BE2C (cell line): ENCODE results near the gene CYRIA.

Experiments
- DNase-seq: peaks from one replicate; pipeline ENCODE4 v3.0.0-alpha.2; 2020
- H3K27me3 ChIP-seq: fragments of 250-450 bp; sonication (Bioruptor Pico); 2 replicates; pipeline ENCODE4 v1.5.1; 2020; ENCODE audit warnings: mild to moderate bottlenecking
- H3K36me3 ChIP-seq: fragments of 250-450 bp; sonication (Bioruptor Pico); 2 replicates; pipeline ENCODE4 v1.5.1; 2020; ENCODE audit warnings: mild to moderate bottlenecking
- H3K4me1 ChIP-seq: fragments of 250-450 bp; sonication (Bioruptor Pico); 2 replicates; pipeline ENCODE4 v1.5.1; 2020
- H3K4me3 ChIP-seq: 2 replicates; pipeline ENCODE4 v1.5.1; 2011; ENCODE audit warnings: low read depth, low read length
- H3K9me3 ChIP-seq: fragments of 250-450 bp; sonication (Bioruptor Pico); 2 replicates; pipeline ENCODE4 v1.5.1; 2020
- TF ChIP-seq, protein P1 (sequence below): IDR thresholded peaks from 2 replicates; pipeline ENCODE4 v1.5.1; 2012; ENCODE audit warnings: mild to moderate bottlenecking, low read depth, low read length

Gene CYRIA

DNA sequence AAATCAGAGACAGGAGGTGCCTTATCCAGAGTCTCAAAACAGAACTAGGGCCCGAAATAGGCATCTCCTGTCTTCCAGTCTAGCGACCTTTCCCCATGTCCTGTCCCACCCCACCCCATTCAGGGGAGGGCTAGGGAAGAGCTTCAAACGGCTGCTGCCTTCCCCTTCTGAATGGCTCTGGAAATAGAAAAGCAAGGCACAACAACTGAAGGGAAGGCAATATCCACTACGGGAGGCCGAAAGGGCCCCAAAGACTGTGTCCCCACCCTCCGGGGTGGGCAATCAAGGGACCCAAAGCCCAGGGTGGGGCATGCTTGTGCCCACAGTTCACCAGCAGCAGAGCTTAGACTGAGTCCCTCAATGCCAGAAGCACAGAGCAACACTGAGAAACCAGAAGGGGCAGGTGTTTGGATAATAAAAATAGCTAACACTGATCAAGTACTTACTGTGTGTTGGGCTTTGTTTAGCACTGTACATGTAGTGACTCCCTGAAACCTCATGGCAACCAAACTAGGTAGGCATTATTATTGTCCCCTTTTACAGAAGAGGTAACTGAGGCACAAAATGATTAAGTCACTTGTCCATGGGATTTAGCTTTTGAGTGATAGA, 38.5 kb downstream of the CYRIA start:
- no peaks in the 10 kb centered on the region for H3K36me3 ChIP-seq
- H3K9me3 ChIP-seq, result no peaks in the 10 kb centered on the region
- H3K27me3 ChIP-seq, result no peaks in the 10 kb centered on the region
- TF ChIP-seq, protein P1, sequence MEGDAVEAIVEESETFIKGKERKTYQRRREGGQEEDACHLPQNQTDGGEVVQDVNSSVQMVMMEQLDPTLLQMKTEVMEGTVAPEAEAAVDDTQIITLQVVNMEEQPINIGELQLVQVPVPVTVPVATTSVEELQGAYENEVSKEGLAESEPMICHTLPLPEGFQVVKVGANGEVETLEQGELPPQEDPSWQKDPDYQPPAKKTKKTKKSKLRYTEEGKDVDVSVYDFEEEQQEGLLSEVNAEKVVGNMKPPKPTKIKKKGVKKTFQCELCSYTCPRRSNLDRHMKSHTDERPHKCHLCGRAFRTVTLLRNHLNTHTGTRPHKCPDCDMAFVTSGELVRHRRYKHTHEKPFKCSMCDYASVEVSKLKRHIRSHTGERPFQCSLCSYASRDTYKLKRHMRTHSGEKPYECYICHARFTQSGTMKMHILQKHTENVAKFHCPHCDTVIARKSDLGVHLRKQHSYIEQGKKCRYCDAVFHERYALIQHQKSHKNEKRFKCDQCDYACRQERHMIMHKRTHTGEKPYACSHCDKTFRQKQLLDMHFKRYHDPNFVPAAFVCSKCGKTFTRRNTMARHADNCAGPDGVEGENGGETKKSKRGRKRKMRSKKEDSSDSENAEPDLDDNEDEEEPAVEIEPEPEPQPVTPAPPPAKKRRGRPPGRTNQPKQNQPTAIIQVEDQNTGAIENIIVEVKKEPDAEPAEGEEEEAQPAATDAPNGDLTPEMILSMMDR, result no peak
- no peak overlapping the region for H3K4me3 ChIP-seq
- H3K4me1 ChIP-seq, result no peaks in the 10 kb centered on the region
- DNase-seq, result no peak

DNA sequence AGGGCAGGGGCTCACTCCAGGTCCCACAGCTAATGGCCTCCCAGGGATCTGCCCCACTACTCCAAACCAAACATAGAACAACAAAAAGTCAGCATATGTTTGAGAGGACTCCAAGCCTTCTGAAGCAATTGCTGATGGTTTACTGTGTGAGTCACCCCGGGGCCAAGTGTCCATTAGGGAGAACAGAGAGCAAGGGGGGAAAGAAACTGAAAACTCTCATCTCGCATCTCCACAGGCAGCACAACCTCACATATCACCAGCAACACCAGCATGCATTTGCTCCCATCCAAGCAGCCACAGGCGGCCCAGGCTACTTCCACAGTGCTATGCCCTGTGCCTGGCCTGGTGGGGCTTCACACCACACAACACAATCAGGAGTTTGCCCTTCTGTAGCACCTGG, 39.1 kb downstream of the CYRIA start:
- Histone ChIP-seq H3K27me3 (no peaks in the 10 kb centered on the region), H3K4me3 (no peak overlapping the region), H3K36me3 (no peaks in the 10 kb centered on the region), H3K4me1 (no peaks in the 10 kb centered on the region), H3K9me3 (no peaks in the 10 kb centered on the region)
- DNase-seq, result no peak
- TF ChIP-seq, protein P1, result no peak

DNA sequence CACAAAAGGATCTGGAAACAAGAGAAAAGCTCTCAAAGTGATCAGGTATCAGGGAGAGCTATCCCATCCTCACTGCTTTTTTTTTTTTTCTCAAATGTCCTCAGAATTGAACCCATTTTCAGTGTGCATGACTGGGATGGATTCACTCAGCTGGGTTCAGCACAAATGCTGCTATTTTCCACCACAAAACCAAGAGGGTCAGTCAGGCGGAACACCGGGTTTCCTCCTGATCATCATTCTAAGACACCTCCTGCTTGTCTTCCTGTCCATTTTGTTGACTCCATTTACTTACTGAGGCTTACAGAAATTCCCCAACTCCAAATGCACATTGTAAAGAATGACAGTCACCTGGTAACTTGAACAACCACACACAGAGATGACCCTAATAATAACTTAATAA, 39.9 kb downstream of the CYRIA start:
- no peaks in the 10 kb centered on the region for H3K9me3 ChIP-seq
- TF ChIP-seq, protein P1, result no peak
- DNase-seq, result no peak
- no peaks in the 10 kb centered on the region for H3K4me1 ChIP-seq
- no peaks in the 10 kb centered on the region for H3K27me3 ChIP-seq
- no peaks in the 10 kb centered on the region for H3K36me3 ChIP-seq
- no peak overlapping the region for H3K4me3 ChIP-seq

DNA sequence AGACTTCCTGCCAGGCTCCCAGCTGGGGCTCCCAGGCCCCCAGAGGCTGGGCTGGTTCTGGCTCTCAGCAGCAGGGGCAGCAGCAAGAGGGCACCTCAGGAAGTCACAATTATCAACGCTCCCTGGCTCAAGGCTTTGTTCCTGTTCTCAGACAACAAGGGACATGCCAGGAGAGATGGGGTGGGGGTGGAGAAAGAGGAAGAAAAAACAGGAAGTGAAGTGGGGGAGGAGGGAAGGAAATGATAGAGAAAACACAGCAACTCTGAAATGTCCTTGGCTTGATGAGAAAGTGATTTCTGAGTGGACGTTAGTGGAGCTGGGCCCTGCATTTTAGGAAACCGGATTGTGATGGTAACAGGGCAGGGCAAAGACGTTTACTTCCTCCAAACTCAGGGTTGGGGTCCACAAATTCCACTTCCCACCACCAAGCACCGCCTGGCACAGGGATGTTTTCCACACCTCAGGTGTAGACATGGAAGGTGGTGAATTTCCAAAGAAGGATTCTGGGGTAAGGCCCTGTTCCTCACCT, 40.4 kb downstream of the CYRIA start:
- TF ChIP-seq, protein P1, result no peak
- no peaks in the 10 kb centered on the region for H3K9me3 ChIP-seq
- H3K4me1 ChIP-seq, result no peaks in the 10 kb centered on the region
- H3K36me3 ChIP-seq, result no peaks in the 10 kb centered on the region
- H3K4me3 ChIP-seq, result no peak overlapping the region
- no peak for DNase-seq
- H3K27me3 ChIP-seq, result no peaks in the 10 kb centered on the region

DNA sequence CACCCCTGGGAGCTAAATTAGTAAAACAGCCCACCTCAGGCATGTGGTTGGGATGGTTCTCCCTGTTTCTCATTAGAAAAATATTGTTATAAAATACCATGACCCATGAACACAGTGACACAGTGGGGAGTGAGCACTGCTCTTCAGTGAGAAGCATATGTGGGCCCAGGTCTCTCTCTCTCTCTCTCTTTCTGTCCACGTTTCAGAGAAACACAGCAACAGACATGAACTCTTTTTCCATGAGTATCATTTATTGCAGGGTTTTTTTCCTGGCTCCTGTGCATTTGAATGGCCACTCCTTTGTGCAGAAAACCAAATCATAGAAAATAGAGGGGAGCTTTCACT, 41.2 kb downstream of the CYRIA start:
- H3K27me3 ChIP-seq, result no peaks in the 10 kb centered on the region
- H3K4me1 ChIP-seq, result no peaks in the 10 kb centered on the region
- no peaks in the 10 kb centered on the region for H3K9me3 ChIP-seq
- H3K36me3 ChIP-seq, result no peaks in the 10 kb centered on the region
- TF ChIP-seq, protein P1, result no peak
- DNase-seq, result no peak
- no peak overlapping the region for H3K4me3 ChIP-seq

DNA sequence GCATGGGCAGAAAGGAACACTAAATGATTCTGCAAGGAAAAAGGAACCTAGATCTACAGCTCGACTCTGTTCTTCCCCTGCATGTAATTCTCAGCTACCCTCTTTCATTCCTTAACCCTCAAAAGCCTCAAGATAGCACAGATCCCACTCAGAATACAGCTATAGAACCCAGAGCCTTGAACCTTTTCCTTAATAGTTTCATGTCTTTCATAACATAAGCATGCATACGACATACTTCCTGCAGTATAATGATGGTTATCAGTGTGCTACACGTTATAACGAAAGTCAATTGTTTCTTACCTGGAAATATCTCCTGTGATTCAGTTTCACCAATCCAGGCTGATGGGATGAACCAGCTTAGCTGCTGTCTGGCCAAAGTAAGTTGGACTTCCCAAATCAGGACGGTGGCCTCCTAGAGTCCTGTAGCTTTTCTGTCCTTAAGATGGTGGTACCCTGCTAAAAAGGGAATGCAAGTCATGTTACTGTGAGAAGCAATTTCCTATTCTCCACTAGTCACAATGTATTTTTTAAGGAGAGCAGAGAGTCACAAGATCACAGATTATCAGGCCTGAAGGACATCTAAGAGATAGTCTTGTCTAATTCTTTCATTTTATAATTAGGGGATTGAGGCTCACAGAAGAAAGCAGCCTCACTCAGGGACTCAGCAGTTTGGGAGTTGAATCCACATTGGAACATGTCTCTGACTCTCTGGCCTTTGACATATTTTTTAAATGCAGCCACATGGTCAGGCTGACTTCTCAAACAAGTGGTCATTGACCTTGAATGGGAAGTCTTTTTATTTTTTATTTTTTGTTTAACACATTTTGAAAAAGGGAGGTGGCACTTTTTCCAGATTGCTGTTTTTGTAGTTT, 41.8 kb downstream of the CYRIA start:
- no peaks in the 10 kb centered on the region for H3K4me1 ChIP-seq
- no peak overlapping the region for H3K4me3 ChIP-seq
- no peak for DNase-seq

More for the DNA sequence above, 41.8 kb downstream of the CYRIA start:
- TF ChIP-seq, protein P1, result no peak
- Histone ChIP-seq H3K27me3 (no peaks in the 10 kb centered on the region), H3K9me3 (no peaks in the 10 kb centered on the region), H3K36me3 (no peaks in the 10 kb centered on the region)
